GM19438 (cell line): Measurements from ENCODE around the gene GIMAP7.
"Not testable (repeated sequence)": the region's sequence is repeated elsewhere in the genome, so short reads cannot be mapped to it uniquely, and the experiment has no call there.

ENCODE experiments used
- ATAC-seq: cut with Tn5 transposase; IDR thresholded peaks from one replicate; pipeline ENCODE4 v1.9.1; 2021; ENCODE audit warnings: low read depth; ENCODE audit not compliant: unreplicated experiment

GIMAP7 gene

DNA sequence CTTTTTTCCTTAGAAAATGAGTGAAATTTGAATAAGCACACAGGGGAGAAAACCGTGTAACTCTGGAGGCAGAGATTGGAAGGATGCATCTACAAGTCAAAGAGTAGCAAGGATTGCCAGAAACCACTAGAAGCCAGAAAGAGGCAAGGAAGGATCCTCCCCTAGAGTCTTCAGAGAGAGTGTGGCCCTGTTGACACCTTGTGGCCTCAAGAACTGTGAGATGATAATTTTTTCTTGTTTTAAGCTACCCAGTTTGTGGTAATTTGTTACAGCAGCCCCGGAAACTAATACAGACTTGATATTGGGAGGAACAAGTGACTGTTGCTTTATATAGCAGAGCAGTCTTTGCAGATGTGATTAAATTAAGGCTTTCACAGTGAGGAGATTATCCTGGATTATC lies 3.6 kb upstream of the GIMAP7 start:
- no peak for ATAC-seq

DNA sequence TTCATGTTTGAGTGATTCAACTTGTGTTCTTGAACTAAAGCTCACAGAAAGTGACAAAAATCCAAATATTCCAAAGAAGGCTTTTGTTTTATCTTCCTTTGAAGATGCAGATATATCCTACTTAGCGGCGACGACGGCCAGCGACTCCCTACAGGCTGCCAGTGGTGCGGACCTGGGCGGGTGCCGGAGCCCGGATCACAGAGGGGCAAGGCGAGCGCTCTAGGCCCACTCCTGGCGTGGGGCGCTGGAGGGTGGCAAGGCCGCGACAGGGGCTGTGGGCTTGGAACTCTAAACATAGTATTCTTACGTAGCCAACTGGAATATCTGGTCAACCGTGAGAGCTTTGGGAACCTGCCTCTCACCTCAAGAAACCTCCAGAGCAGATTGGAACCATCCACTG lies 914 bp upstream of the GIMAP7 start:
- ATAC-seq: no peak

DNA sequence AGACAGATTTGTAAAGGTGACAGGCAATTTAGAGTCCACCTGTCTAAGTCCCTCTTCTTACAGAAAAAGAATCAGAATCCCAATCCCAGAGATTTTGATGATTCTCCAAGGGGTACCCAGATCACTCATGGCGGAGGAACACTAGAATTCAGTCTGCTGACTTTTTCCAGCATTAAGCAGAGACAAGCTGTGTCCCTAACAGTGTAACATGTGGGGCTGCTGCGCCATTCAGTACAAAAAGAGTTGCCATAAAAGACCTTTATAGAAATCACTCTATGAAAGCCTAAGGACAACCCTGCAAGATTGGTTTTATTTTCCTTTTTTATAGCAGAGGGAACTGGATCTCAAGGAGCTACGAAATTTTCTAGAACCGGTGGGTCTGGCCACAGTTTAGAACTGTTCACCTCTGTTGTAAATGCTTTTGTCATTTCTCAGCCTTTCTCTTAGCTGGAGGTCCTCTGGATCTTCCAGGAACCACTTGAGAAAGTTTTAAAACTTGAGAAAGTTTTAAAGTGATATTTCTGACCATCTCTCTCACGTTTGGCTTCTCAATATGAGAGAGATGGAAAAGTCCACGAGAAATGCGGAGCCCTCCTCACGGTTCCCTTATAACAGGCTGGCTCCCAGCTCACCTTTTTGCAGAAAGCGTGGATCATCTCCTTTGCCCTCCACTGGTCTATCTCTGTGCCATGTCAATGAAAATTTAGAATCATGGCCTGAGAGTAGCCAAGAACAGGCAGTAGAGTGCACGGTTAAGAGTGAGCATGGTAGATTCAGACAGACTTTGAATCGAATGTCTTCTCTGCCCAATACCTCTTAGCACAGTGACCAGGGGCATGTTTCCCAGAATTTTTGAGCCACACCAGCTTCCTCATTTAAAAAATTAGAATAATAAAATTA lies 826 bp downstream of the GIMAP7 start:
- ATAC-seq: no peak

DNA sequence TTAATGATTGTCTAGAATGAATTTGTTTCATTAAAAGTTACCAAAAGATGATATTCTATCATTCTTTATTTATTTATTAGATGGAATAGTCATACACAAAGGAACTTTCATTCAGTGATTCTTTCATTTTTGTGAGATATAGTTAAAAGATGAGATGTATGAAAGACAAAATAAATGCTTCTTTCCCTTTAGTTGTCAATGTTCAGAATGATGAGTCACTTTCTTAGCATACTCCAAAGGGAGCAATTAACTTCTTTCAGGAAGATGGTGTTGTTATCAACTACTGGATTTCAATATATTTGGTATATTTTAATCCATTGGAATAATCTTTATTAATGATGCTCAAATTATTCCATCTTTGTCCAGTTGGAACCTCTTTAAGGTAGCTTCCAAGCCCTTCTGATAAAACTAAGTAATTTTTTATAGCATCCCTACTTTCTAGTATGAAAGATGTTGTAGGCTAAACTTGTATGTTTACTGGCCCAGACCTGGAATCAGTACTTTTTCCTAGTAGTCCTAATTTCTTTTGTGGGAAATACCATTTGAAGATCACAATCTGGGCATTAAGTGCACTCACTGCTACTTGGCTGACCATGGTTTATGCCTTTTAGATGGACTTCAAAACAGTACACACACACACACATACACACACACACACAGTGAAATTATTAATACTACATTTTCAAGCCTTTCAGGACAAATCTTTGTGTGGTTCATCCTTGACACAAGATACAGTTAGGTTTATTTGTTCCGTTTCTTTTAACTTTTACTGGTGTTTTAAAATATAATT lies 2.5 kb downstream of the GIMAP7 start:
- no peak for ATAC-seq

DNA sequence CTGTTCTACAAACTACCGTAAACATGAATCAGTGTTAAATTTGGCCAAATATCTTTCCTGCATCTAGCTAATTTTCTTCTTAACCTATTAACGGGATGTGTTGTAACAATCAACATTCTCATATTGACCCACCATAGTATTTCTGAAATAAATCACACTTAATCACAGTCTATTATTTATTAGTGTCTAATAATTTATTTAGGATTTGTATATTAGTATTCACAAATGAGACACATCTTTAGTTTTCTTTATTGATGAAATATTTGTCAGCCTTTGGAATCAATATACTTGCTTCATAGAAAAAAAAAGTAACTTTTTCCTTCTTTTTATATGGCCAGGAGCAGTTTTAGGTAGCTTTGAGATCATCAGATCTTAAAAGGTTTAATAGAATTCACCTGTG lies 4.6 kb downstream of the GIMAP7 start:
- ATAC-seq: no peak

DNA sequence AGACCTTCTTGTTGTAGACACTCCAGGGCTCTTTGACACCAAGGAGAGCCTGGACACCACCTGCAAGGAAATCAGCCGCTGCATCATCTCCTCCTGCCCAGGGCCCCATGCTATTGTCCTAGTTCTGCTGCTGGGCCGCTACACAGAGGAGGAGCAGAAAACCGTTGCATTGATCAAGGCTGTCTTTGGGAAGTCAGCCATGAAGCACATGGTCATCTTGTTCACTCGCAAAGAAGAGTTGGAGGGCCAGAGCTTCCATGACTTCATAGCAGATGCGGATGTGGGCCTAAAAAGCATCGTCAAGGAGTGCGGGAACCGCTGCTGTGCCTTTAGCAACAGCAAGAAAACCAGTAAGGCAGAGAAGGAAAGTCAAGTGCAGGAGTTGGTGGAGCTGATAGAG lies 5.5 kb downstream of the GIMAP7 start:
- ATAC-seq: no peak

DNA sequence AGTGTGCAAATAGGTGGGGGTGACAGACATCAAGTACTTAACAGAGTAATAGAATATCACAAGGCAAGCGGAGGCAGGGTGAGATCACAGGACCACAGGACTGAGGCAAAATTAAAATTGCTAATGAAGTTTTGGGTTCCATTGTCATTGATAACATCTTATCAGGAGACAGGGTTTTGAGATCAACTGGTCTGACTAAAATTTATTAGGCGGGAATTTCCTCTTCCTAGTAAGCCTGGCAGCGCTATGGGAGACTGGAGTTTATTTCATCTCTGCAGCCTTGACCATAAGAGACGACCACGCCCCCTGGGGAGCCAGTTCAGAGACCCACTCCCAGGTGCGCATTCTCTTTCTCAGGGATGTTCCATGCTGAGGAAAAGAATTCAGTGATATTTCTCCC lies 8.3 kb downstream of the GIMAP7 start:
- not testable (repeated sequence) for ATAC-seq

DNA sequence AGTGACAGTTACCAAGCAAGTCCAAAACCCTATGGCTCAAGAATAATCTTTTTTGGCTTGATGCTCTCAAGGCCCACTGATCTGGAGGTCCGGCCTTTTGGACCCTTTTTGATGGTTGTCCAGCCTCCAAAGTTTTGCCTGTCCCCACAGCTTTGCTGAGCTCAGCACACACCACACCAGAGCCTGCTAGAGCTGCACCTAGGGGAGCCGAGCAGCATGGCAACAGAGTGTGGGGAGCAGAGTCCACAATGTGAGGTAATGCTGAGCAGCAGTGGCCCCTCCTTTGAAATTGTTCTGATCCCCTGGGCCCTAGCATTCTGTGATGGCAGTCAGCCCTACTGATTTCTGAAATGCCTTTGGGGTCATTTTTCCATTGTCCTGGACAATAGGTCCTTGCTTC lies 9.3 kb downstream of the GIMAP7 start:
- ATAC-seq: no peak

DNA sequence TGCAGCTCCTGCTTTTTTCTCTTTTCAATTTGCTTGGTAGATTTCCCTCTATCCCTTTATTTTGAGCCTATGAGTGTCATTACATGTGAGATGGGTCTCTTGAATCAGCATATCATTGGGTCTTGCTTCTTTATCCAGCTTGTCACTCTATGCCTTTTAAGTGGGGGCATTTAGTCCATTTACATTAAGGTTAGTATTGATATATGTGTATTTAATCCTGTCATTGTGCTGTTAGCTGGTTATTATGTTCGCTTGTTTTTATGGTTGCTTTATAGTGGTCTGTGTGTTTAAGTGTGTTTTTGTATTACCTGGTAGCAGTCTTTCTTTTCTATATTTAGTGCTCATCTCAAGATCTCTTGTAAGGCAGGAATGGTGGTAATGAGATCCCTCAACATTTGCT lies 17.0 kb downstream of the GIMAP7 start:
- ATAC-seq: no peak

DNA sequence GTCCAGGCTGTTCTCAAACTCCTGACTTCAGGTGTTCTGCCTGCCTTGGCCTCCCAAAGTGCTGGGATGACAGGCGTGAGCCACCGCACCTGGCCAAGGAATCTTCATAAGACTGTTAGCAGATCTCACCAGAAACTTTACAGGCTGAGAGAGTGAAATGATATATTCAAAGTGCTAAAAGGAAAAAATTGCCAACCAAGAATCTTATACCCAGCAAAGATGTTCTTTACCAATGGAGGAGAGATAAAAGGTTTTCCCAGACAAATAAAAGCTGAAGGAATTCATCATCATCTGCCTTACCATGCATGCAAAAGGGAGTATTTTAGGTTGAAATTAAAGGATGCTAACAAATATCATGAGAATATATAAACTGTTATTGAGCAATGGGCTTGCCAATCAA lies 23.6 kb downstream of the GIMAP7 start:
- ATAC-seq: no peak

DNA sequence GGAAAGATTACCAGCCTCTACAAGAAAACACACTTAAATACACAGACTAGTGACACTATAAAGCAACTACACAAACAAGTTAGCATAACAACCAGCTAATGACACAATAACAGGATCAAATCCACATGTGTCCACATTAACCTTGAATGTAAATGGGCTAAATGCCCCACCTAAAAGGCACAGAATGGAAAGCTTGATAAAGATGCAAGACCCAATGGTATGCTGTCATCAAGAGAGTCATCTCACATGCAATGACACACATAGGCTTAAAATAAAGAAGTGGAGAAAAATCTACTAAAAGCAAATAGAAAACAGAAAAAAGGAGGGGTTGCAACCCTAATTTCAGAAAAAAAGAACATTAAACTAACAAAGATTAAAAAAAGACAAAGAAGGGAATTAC lies 38.5 kb downstream of the GIMAP7 start:
- no peak for ATAC-seq

DNA sequence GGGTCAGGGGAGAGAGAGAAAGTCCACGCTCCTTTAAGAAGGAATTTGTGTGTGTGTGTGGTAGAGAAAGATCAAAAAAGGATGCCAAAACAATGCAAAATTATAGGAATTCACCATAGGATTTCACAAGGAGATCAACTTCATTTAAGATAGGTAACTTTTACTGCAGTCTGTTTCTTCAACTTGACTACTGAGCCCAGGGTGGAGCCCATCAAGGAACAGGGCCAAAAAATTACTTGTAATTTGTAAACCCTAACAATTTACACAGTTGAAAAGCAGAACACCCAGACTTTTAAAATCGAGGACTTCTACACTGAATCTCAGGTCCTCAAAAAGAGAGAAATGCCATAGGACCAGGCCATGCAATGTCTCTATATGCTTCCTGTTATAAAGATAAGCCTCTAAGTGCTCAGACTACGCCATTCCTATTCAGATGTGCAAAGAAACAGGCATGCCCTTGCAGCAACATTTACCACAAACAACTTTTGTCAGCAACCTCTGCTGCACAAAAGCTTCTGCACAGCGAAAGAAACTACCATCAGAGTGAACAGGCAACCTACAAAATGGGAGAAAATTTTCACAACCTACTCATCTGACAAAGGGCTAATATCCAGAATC lies 42.0 kb downstream of the GIMAP7 start:
- ATAC-seq: no peak

DNA sequence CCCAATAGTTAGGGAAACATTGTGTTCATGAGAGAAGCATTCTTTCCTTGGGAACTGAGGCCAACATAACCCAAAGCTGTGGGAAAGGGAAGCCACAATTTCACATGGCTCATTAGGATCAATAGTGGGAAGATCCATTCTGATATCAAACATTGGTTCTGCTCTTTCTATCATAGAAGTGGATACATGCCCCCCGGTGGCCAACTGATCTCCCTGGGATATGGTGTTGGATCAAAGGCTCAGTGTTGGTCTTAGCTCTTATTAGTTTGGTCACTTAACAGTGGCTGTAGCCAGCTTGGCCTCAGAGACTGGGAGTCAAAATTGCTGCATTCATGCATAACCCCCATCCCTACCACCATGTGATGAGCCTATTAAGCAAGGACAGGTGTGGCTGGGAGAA lies 45.8 kb downstream of the GIMAP7 start:
- no peak for ATAC-seq

DNA sequence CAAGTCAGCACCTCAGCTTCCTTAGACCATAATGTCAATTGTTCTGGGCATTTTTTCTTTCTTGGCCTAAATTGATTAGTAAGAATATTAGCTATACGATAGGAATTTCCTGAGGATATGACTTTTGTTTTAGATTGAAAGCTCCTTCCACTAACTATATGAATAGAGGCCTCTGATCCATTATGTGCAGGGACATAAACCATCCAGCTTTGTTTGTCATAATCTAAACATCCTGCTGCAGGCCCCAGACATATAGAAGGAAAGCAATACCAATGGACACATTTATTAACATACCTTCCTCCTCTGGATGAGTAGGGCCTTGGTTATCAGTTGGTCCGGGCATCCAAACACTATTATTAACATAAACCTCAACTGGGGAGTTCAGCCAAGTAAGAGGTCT lies 48.2 kb downstream of the GIMAP7 start:
- ATAC-seq: no peak

DNA sequence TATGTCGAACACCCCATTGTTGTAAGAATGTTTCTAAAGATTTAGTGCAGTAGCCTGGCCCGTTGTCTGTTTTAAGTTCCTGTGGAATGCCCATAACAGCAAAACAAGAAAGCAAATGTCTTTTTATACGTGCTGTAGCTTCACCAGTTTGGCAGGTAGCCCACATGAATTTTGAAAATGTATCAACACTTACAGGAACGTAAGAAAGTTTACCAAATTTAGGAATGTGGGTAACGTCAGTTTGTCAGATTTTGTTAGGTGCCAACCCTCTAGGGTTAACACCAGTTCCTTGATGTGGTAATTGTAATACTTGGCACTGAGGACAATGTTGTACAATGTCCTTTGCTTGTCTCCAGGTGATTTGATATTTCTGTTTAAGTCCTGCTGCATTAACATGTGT lies 49.3 kb downstream of the GIMAP7 start:
- ATAC-seq: no peak

DNA sequence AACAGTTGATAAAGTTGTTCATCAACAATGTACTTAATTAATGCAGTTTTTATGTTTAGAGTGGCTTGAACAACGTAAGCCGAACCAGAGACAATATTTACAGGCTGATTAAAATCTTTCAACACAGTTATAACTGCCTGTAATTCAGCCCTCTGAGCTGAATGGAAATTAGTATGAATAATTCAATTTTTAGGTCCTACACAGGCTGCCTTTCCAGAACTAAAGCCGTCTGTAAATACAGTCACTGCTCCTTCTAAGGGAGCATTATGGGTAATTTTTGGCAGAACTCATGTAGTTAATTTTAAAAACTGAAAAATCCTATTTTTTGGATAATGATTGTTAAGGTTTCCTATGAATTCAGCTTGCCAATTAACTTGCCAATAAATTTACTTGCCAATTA lies 49.9 kb downstream of the GIMAP7 start:
- no peak for ATAC-seq

DNA sequence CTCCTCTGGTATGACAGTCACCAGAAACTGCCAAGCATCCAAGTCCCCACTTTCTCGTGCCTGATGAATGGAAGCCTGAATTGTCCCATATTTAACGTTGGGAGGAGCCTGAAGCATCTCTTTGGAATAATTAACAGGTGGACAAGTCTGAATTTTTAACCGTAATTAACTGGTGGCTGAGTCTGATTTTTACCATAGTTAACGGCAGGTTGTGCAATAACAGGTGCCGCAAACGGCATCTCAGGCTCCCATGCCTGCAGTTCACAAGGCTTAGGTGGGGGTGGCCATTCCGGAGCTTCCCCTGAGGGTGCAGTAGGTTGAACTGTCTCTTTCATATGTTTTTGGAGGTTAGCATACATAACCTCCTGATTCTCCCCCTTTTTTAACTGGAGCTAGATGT lies 50.6 kb downstream of the GIMAP7 start:
- no peak for ATAC-seq

DNA sequence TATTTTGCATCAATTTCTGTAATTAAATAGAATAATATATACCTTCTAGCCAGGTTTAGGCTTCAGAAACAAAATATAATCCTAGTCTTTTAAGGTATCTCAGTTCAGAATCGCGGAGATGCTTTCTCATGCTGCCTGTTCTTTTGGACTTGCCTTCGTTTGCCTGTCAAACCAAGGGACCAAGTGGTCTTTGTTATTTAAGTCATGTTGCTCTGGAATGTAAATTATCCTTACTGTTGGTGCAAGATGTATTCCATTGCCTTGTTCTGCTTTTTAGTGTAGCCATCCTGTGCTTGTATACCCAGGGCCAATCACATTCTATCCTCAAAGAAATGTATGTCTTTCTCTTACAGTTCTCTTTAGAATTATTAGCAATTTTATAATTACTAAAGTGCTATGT lies 51.5 kb downstream of the GIMAP7 start:
- no peak for ATAC-seq

DNA sequence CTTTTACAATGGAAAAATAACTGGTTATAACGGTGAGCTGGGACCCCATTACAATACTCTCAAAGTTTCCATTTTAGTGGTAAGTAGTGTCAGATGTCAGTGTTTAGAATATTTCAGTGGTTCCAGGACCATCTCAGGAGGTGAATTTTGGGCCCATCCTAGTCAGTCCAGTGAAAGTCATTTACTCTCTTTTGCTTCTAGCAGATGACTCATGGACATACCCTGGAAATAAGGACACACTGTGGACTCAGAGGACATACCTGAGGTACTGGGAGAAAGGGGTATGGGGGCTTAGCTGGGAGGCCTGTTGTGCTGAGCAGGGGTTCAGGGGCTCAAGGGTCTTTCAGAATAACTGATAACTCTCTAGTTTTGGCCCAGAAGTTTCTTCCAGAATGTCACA lies 51.9 kb downstream of the GIMAP7 start:
- no peak for ATAC-seq

DNA sequence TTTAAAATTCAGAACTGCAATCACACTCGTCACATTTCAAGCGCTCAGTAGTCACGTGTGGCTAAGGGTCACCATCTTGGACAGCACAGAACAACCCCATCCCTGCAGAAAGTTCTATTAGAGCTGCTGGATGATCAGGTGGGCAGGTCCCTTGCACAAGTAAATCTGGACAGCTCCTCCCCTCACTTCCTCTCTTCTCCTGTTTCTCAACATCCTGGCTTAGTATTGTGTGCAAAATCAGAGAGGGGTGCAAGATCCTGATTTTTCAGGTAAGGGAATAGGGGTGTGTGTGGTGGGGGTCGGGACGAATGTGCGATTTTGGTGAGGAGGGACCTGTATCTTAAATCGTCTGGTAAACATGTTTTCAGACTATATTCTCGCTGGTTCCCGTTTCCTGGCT lies 52.5 kb downstream of the GIMAP7 start, which contains the start of gene GIMAP4:
Gene GIMAP4, plus strand, starts transcription at position 222 of the 400 bp plus-strand sequence. CDS start 2,512 bp downstream, outside the sequence.
- ATAC-seq: no peak

DNA sequence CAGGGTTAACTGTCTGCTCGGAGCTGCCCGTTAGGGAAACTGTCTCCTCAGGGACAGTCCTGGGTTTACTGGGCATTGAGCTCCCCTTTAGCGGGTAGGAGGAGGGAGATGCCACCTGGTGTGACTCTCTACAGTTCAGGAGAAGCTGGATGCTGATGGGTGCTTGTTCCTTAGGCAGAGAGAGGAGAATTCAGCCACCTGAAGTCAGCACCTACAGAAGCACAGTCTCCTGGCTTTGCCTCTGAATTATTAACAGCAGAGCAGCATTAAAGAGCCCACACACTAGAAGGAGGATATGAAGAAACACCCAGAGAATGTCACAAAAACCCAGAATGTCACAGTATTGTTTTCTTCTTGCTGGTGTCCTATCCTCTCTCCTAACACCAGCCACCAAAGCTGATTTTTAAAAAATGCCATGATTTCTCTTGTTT lies 53.2 kb downstream of the GIMAP7 start:
- ATAC-seq: no peak
